Hematopoietic multipotent progenitor cell treated with erythropoietin and hydrocortisone succinate and interleukin-3 and kit ligand, for 15 days (in vitro differentiated cells): ENCODE measurements around the gene NLN.
"Not testable (repeated sequence)": the region's sequence is repeated elsewhere in the genome, so short reads cannot be mapped to it uniquely, and the experiment has no call there.

Experiments
- DNase-seq: peaks from one replicate; pipeline ENCODE4 v3.0.0-alpha.2; 2015; ENCODE audit warnings: low spot score

Gene NLN

DNA sequence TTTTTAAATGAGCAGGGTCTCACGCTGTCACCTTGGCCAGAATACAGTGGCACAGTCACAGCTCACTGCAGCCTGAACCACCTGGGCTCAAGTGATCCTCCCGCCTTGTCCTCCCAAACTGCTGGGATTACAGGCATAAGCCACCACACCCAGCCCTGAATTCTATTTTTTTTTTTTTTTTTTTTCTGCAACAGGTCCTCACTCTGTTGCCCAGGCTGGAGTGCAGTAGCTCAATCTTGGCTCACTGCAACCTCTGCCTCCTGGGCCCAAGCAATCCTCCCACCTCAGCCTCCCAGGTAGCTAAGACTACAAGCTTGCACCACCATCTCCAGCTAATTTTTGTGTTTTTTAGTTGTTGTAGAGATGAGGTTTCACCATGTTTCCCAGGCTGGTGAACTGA is 51.0 kb downstream of the NLN start:
- DNase-seq, result not testable (repeated sequence)

DNA sequence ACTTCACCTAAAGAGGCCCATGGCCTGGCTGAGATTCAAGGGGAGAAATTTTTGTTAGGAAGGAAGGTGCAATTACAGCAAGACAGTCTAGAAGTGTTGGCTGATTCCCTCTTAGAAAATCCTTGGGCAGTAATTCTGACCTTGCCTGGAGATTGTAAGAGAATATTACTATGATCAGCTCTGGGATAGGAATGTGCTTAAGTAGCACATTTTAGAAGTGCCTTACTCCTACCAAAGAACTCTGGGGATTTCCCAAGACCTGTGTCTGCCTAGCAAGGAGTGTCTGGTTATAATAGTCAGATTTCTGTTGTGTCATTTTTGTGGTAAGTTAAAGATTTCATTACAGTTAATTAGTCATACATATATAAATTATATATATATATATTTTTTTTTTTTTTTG is 52.3 kb downstream of the NLN start:
- no peak for DNase-seq

DNA sequence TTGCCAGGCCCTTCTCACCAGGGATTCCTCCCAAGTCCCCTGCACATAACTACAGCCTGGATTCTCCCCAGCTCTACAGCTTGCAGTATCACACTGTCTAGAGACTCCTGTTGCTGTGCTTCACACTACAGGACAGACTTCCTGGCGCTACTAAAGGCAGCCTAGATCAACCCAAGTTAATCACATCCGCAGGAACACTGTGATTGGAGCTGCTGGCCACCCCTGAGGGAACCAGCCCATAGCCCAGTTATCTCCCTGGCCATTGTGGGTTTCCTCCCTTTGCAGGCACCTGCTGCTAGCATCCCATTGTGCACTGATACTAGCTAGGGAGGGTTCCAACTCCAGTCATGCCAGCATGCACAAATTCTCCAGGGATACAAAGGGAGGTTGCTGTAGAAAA is 53.5 kb downstream of the NLN start:
- no peak for DNase-seq

DNA sequence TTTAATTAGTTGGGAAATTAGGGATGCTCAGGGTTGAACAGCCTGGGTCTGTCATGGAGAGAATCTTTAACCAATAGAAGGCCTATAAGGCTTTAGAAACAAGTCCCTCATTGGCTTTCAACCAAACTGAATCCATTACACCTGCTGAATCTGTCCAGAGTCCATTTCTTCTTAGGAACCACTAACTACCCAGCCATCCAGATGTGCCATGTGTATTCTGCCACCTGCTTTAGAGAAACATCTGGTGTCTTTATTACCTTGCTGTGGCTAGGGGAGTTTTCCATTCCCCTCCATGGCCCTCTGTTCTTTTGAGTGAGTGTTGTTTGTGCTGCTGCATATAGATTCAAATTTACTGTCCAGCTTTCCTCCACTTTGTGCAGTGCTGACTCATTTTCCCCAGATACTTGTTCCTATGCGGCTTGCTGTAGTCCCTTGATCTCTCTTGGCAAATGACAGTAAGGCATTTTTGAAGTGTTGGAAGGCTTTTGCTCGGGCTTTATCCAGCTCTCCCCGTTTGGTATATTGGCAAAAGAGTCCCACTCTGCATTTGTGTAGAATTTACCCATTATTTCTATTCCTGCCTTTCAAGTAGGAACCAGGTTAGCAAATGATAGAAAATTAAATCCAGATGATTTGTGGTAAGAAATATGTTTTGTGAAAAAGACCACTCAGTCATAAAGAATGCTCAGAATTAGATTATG is 54.6 kb downstream of the NLN start:
- DNase-seq, result no peak

DNA sequence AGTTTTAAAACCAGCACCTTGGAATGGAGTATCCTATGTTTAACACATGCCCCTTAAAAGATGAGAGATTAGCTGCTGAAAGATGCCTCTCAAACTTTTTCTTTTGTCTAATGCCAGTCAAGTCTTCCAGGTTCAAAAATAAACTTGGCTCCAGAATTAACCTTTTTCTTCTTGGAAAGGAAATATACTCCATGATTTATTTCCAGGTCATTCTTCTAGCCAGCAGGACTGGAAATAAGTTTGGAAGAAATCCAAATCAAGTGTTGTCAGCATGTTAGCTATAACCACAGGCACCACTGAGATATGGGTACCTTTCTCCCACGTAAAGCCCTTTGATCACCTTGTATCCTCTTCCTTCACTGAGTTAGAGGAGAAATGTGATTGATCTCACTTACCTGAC is 56.1 kb downstream of the NLN start:
- DNase-seq, result no peak

DNA sequence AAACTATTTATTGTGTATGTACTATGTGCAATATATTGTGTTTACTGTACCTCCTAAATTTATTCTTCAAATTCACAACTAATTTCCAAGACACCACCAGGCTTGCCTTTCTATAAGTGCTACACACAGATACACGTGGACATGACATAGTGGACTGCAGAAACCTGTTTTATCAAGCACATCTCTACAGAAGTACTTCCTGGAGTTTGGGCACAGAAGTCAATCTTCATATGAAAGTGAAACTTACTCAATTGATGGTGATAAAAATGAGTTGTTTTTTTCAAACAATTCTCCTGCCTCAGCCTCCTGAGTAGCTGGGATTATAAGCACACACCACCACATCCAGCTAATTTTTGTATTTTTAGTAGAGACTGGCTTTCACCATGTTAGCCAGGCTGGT is 57.6 kb downstream of the NLN start:
- DNase-seq, result no peak

DNA sequence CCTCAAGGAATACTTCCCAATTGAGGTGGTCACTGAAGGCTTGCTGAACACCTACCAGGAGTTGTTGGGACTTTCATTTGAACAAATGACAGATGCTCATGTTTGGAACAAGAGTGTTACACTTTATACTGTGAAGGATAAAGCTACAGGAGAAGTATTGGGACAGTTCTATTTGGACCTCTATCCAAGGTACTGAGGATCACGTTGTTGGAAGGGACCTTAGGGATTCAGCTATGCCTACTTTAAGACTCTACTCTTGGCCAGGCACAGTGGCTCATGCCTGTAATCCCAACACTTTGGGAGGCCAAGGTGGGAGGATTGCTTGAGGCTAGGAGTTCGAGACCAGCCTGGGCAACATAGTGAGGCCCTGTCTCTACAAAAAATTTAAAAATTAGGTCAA is 66.3 kb downstream of the NLN start:
- not testable (repeated sequence) for DNase-seq

DNA sequence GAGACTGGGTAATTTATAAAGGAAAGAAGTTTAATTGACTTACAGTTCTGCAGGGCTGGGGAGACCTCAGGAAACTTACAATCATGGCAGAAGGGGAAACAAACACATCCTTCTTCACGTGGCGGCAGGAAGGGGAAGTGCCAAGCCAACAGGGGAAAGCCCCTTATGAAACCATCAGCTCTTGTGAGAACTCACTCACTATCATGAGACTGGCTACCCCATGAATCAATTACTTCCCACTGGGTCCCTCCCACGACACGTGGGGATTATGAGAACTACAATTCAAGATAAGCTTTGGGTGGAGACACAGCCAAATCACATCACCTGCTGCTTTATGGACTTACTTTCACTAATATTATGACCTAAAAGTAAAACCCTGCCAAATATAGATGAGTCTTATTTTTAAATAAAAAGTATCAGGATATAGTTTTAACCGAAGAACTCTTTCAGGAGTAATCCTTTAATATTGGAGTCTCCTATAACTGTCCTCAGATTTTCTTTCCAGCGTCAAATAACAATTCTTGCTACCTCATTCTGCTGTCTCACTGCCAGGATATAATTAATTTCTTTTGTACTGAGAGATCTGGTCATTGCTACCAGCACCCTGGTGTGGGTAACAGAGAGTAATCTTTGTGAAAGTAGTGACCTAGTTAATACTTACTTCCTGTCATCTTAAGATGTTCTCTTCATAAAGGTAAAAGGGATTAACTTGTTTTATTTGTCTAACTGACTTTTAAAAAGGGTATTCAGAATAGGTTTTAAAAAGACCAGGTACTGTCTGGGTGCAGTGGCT is 68.6 kb downstream of the NLN start:
- no peak for DNase-seq

DNA sequence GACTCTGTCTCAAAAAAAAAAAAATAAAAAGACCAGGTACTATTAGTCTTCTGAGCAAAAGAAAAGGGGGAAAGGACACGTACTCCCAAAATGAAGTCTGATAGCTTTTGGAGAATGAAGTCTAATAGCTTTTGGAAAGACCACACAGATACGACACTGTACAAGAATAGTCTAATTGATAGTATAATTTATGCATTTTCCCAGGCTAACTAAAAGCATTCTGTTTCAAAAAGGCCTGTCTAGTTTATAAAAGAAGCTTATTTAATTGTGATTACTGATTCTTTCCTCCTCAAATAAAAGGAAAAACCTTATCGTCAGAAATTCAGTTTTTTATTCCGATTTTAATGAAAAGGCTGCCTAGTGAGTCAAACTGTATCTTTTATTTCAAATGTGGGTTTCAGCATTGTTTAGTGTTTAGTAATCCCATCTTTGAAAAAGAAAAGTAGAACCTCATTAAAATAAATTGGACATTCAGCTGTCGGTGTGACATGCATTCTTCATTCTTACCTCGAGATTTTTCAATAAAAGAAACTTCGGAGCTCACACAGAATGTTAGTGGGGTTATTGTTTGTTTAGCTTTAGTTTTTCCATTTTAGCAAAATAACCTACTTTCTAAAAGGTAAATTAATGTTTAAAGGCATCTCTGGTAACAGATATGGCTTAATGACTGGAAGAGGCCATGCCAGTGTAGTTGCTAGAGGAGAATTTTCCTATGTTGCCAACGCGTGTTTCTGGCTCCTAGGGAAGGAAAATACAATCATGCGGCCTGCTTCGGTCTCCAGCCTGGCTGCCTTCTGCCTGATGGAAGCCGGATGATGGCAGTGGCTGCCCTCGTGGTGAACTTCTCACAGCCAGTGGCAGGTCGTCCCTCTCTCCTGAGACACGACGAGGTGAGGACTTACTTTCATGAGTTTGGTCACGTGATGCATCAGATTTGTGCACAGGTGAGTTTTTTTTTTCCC is 70.0 kb downstream of the NLN start:
- DNase-seq, result no peak

DNA sequence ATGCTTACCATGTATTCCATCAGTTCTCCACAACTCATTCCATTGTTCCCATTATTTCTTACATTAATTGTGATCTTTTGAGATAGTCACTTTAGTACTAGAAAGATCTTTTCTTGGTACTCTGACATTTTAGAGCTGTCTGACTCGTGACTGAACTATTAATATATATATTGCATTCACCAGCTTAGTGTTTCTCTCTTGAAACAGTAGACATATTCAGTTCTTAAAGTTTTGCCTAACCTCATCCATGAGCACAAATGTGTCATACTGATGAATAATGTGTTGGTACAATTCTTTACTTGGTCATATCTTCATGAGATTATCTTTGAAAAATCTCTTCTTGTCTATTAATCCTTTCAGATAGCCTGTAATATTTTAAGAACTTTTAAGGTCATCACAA is 74.3 kb downstream of the NLN start:
- no peak for DNase-seq

DNA sequence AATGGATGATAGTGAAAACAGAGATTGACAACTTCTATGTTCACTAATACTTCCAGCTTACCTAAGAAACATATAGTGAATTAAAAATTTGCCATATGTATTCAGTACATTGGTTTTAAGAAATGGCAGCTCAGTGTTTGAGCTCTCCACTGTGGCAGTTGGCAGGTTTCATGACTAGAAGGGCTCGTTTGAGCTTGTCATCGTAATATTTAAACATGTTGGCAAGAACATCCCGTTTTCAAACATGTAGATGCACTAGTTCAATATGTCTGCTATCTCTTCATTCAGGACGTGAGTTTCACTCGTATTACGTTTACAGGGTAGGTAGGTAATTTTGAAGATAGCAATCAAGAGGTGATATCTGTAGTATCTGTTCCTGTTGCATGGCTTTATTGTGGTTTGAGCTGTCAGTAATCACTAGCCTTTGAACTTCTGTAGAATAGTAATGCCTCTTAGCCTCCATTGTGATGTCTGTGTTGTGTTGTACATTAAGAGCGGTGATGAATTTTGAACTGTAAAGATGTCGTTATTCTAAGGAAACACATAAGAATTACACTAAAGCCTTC is 74.8 kb downstream of the NLN start:
- no peak for DNase-seq

DNA sequence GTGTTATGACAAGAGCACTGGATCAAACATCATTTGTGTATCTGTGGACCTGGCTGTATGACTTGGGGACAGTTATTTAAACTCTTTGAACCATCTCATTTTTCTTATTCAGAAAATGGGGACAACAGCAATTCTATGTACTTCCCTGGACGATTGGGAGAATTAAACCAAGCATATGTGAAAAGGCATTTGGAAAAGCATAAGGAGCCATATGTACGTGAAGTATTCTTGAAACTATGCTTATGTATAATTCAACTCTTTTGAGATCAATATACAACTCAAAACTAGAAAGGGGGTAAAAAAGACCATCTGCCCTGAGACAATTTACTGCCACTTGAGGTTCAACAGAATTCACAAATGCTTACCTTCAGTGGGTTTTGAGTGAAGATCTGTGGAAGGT is 75.5 kb downstream of the NLN start:
- no peak for DNase-seq

DNA sequence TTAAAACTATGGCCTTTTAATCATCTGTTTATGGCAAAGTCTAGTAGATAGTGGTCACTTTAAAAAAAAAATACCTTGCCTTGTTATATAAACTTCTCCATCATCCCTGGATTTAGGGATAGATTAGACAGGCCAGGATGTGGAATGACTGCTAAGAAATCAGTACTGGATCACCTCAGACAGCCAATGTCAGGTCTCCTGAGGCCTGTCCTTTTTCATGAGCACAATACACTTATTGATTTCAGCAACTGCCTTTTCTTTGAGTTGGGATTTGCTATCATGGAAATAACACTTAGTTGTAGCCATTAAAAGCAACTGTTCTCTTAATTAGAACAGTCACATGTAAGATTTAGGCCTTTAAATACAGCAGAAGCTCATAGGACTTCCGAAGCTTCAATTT is 77.9 kb downstream of the NLN start:
- DNase-seq, result no peak

DNA sequence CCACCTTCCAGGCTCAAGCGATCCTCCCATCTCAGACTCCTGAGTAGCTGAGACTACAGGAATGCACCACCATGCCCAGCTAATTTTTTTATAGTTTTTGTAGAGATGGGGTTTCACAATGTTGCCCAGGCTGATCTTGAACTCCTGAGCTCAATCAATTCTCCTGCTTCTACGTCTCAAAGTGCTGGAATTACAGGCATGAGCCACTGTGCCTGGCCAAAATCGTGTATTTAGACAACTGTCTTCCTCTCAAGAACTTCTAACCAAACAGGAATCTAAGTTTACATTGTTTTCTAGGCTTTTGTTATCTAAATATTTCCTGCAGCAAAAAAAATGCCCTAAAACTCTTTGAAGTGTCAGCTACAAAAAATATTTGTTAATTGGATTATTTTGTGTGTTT is 78.8 kb downstream of the NLN start:
- DNase-seq, result no peak

DNA sequence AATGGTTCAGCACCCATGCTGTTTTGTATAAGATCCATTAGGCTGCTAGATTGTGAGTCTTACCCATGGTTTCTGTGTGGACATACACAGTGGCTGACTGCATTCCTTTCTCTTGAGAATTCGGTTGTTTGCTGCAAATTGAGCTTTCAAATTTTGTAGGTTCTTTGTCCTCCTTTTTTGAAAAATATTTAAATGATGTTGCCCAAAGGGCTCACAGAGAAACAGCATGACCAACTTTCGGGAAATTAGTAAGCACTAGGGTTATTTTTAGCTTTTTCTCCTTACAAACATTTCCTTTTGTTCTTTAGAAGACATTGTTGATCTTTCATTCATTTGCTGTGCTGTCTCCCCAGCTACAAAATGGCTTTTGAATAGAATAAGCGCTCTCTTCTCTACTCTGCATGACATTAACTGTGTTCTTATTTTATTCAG is 79.4 kb downstream of the NLN start:
- no peak for DNase-seq

DNA sequence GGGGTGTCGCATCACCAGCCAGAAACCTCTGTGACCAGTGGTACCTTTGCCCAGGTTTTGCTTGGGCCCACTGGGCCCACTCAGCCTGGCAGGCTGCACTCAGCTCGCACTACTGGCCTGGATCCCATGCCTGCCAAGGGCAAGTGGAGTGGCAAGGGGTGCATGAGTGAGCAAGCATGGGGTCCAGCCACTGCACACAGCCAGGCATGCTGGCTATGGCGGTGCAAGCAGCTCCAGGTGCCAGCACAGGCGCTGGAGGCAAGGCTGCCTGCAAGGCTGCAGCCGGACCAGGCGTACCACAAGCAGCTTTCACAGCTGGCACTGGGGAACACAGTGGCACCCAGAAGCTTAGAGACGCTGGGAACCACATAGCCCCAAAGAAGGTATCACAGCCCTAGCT is 80.1 kb downstream of the NLN start:
- DNase-seq, result no peak

DNA sequence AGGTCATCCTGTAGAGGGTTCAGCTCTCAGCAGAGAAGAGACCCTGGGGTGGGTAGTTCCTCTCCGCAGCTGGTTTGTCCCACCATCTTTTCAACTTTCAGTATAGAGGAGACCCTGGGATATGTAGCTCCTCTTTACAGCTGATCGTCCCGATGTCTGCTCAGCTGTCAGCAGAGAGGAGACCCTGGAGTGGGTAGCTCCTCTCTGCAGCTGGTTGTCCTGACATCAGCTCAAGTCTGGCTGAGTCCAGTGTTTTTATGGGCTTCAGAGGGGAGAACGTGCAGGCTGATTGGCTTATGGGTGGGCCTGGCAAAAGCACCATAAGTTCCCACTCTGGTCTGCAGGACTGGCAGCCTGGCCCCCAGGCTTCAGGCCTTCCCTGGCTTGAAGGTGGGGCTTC is 80.8 kb downstream of the NLN start:
- no peak for DNase-seq

DNA sequence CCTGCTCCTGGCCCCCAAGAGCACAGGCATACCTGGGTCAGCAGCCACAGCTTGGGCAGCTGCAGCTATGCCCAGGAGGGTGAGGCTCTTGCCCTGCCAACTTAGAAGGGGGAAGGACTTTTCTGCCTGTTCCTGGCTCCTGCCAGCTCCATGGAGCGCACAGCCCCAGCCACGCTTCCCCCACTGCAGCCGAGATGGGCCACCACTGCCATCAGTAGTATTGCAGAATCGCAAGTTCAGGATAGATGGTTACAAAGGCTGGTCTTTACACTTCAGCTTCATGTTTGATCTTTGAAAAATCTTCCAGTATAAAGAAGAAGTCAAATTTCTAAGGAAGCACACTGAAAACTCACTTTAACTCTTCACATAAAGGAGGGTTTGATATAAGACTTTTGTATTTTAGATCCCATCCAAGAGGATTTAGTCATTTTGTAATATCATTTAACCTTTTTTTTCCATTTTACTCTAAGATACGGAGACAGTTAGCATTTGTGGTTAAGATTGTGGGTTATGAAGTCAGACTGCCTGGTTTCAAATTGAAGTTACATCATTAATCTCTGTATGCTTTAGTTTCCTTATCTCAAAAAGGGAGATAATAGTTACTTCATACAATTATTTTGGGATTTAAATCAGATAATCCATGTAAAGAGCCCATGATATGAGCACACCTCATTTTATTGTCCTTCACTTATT is 81.8 kb downstream of the NLN start:
- no peak for DNase-seq

DNA sequence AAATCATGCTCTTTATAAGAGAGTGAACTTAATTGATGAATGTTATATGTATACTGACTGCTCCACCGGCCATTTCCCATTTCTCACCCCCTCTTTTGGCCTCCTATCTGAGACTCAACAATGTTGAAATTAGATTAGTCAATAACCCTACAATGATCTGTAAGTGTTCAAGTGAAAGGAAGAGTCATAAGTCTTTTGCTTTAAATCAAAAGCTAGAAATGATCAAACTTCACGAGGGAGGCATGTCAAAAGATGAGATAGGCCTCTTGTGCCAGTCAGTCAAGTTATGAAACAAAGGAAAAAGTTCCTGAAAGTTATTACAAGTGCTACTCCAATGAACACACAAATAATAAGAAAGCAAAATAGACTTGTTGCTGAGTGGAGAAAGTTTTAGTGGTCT is 83.1 kb downstream of the NLN start:
- DNase-seq, result no peak

DNA sequence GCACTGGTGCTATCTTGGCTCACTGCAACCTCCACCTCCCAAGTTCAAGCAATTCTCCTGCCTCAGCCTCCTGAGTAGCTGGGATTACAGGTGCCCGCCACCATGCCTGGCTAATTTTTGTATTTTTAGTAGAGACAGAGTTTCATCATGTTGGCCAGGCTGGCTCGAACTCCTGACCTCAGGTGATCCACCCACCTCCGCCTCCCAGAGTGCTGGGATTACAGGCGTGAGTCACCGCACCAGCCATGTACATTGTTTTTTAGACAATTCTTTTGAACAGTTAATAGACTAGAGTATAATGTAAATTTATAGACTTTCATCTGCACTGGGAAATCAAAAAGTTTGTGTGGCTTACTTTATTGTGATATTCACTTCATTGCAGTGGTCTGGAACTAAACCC is 85.5 kb downstream of the NLN start:
- DNase-seq, result not testable (repeated sequence)

DNA sequence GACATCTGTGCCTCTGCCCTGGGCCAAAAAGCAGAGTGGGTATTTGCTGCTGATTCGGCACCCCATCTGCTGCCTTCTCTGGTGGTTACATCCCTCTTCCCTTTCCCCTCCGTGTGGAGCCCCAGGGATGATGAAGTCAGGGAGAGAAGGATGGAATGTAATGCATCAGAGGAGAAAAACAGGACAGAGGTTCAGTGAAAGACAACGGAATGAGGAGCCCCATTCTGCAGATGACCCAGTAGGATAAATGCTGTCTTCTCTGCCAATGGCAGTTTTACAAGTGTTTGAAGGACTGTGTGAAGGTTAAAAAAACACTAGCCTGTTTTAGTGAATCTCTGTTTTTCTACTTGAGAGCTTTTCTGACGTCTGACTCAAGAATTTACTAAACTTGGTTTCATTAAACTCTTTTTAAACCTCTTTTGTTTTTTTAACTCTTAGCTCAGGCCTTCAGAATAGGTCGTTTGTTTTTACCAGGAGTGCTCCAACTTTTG is 86.3 kb downstream of the NLN start:
- no peak for DNase-seq

DNA sequence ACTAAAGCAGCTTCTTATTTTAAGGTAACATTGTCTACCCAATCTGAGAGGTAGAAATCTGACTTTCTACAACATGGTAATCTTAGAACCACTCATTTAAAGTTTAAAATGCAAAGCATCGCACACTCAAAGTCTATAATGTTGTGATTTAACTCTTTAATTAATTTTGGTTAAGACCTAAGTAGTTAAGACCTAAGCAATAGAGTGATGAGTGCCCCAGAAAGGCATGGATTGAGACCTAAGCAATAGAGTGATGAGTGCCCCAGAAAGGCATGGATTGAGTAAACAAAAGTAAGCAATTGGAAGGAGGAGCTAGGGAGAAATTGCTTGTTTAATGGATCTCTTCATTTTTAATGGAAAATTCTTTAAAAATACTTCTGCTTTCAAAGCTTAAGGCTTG is 86.8 kb downstream of the NLN start:
- no peak for DNase-seq
